ENCODE measurements around the gene LAMC2.

DNA sequence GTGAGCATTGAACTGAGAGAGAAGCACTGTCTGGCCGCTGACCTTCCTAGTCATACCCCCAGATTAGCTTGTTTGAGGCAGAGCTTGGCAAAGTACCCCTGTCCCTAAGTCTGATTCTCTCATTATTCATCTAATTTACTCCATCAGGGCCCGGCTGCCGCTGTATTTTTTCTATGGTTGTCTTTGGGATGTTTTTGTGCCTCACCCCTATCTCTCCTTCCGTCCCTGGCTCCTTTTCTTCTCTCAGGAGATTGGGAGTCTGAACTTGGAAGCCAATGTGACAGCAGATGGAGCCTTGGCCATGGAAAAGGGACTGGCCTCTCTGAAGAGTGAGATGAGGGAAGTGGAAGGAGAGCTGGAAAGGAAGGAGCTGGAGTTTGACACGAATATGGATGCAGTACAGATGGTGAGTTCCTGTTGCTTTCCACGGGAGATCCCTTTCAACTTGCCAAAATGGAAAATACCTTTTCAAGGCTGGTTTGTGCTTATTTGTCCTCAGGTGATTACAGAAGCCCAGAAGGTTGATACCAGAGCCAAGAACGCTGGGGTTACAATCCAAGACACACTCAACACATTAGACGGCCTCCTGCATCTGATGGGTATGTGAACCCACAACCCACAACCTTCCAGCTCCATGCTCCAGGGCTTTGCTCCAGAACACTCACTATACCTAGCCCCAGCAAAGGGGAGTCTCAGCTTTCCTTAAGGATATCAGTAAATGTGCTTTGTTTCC is 53.9 kb downstream of the LAMC2 start:
- TF ChIP-seq EGR1 (IDR thresholded peaks at IDR 0.05) (no peak), TEAD4 (IDR thresholded peaks at IDR 0.05) (no peak)
